GM19467 (cell line): ENCODE results near the gene GRIK3.

Experiments used
- ATAC-seq: cut with Tn5 transposase; IDR thresholded peaks from one replicate; pipeline ENCODE4 v1.9.1; 2021; ENCODE audit warnings: mild to moderate bottlenecking, moderate library complexity; ENCODE audit not compliant: unreplicated experiment

Gene GRIK3

DNA sequence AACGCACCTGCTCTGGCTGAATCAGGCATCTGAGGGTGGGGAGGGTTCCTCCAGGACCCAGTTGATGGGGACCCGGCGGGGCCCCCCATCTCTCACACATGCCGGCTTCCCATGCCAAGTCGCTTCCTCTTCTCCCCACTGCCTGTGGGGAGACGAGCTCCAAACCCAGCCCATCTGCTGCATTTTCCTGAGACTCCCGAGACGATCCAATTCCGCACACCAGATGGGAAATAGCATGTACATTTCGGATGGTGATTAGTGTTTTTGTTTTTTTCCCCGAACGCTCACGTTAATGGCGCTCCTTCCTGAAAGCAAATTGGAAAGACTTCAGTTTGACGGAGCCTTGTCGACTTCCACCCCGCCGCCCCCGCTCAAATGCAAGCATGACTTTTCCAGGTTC lies 13.2 kb upstream of the GRIK3 start:
- ATAC-seq, result no peak

- ATAC-seq, result no peak
Observed at GRCh38 chr1:37043101-37043500, 8.8 kb upstream of the GRIK3 start.

GRCh38 chr1:37042506-37042905 lies 8.2 kb upstream of the GRIK3 start:
- no peak for ATAC-seq

- no peak for ATAC-seq
Observed at GRCh38 chr1:37041483-37041882, 7.2 kb upstream of the GRIK3 start.

DNA sequence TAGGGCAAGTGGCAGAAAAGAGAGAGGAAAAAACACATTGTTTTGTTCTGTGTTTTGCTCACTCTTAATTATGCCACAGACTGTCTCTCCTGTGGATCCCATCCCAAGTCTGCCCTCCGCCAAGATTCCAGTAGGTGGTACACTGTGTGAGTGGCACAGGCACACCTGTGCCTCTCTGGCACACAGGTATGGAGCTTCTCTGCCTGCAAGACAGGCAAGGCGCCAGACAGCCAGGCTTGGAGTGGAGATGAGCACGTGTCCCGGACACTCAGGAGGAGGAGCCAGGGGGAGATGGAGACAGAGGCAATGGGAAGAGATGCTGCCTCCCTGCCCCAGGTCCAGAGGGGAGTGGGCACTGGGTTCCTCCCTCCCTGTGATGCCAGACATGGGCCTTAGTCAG lies 6.5 kb upstream of the GRIK3 start:
- no peak for ATAC-seq

DNA sequence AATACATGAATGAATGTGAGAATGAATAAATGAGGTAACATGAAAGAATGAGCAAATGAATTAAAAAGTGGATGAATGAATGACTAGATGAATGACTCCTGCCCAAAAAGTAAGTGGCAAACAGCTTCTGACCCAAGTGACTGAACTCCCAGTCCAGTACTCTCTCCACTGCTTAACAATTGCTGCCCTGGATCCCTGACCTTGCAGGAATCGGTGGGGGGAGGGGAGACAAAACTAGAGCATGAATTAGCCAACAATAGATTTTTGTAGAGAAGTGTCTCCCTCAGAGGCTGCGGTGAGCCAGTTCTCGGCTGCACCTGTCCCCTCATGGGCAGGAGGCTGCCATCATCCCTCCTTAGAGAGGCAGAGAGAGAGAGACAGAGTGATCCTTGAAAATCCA lies 5.9 kb upstream of the GRIK3 start:
- no peak for ATAC-seq

- ATAC-seq, result no peak
Observed at GRCh38 chr1:37038227-37039093, 4.1 kb upstream of the GRIK3 start.

GRCh38 chr1:37037690-37038089 lies 3.4 kb upstream of the GRIK3 start:
- ATAC-seq, result no peak

GRCh38 chr1:37036667-37037053 lies 2.3 kb upstream of the GRIK3 start:
- ATAC-seq, result no peak

DNA sequence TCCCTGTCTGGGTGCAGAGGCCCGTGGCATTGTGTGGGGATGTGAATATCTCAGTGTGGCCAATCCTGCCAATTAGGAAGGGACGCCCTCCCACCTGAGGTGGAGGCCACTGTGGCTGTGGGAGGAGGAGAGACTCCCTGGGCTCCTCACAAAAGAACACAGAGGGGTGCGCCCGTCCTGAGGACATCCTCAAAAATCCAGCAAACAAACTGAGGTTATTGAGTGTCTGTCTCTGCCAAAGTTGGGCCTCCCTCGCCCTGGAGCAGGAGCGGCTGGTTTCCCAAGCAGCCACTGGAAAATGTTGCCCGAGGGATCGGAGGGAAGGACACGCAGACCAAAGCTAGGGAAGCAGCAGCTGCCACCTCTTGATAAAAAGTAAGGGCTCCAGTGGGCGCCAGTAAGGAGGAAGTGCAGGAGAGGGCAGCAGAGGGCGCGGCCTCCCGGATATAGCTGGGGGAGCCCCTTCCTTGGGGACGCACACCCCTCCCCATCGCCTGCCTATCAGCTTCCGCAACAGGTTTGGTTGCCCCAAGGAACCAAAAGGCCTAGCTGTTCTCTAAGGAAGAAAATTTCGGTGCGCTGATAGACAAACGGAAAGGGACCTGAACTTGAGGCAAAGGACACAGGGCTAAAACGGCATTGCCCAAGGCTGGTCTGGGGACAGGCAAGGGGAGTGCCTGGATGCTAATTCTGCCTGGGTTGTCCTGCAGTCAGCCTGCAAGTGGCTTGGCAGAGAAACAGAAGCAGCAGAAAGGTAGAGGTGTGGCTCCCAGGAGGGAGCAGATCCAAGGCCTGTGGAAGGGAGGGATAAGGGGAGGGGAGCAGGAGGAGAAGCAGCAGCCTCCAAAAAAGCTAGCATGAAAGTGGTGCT lies 1.7 kb upstream of the GRIK3 start:
- no peak for ATAC-seq

- no peak for ATAC-seq
Observed at GRCh38 chr1:37035014-37035691, 838 bp upstream of the GRIK3 start.

- ATAC-seq, result no peak
Observed at GRCh38 chr1:37033355-37034101, 787 bp downstream of the GRIK3 start.

GRCh38 chr1:37032660-37033354 lies 1.5 kb downstream of the GRIK3 start:
- no peak for ATAC-seq

DNA sequence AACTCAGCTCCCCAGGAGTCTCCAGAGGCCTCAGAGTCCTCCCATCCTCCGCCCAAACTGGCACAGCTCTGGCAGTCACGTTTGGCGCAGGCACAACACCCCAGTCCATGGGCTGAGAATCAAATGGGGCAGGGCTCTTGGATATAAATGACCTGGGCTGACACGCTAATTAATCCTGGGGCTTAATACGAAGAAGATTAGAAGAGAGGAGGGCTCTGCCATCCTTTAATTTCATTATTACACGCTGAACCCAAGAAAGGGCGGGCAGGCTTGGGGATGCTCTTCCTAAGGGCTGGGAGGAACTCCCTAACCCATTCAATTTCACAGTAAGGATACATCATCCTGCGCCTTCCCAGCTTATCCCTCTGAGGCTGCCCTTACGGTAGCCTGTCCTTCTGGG lies 2.4 kb downstream of the GRIK3 start:
- ATAC-seq, result no peak

- ATAC-seq, result no peak
Observed at GRCh38 chr1:37031429-37031828, 2.9 kb downstream of the GRIK3 start.

DNA sequence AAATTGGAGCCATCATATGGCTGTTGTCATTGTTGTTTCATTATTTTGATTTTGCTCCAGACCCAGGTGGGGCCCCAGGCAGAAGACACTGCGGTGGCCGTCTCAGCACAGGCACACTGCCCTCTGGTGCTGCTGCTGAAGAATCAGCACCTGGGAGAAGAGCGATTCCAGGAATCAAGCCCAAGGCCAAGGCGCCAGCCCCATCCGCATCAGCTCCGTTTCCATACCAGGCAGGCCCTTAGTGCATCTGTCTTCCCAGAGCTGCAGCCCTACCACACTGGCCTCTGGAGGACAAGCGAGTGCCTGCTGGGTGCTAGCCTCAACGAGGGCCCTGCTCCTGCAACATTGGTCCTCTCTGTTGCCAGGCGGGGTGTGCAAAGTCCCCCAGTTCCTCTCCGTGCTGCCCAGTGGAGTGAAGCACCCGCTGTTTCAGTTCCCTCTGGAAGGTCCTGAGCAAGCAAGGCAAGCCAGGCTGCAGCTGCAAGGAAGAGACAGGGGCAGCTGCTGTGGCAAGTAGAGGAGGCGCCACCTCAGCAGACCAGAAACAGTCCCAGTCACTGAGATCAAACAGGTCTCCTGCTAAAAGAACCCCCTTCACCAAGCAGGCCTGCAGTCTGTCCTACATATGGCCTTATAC lies 5.2 kb downstream of the GRIK3 start:
- no peak for ATAC-seq

- ATAC-seq, result no peak
Observed at GRCh38 chr1:37021502-37021901, 12.8 kb downstream of the GRIK3 start.

GRCh38 chr1:37020653-37021277 lies 13.6 kb downstream of the GRIK3 start:
- no peak for ATAC-seq

GRCh38 chr1:37018510-37018909 lies 15.8 kb downstream of the GRIK3 start:
- no peak for ATAC-seq
